Parathyroid adenoma (tissue), 2 donors: ENCODE data around the gene CACNA1S.

Experiments used
- H2AFZ ChIP-seq: fragments of 300-600 bp; sonication (generic); one replicate; pipeline ENCODE4 v1.7.0; 2017; ENCODE audit warnings: antibody characterized with exemption, mild to moderate bottlenecking
- H3K27ac ChIP-seq: fragments of 300-600 bp; sonication (generic); one replicate; pipeline ENCODE4 v1.7.0; 2017
- H3K27me3 ChIP-seq: fragments of 300-600 bp; sonication (generic); one replicate; pipeline ENCODE4 v1.7.0; 2017; ENCODE audit warnings: low read length; ENCODE audit not compliant: control insufficient read depth, insufficient read depth
- H3K36me3 ChIP-seq: fragments of 300-600 bp; sonication (generic); one replicate; pipeline ENCODE4 v1.7.0; 2017; ENCODE audit warnings: low read length; ENCODE audit not compliant: control insufficient read depth, insufficient read depth
- H3K4me1 ChIP-seq: fragments of 300-600 bp; sonication (generic); one replicate; pipeline ENCODE4 v1.7.0; 2017; ENCODE audit warnings: control low read depth
- H3K4me2 ChIP-seq: fragments of 300-600 bp; sonication (generic); one replicate; pipeline ENCODE4 v1.7.0; 2017; ENCODE audit warnings: low read length
- H3K4me3 ChIP-seq: fragments of 300-600 bp; sonication (generic); one replicate; pipeline ENCODE4 v1.7.0; 2017; ENCODE audit warnings: low read depth, low read length
- H3K79me2 ChIP-seq: fragments of 300-600 bp; sonication (generic); one replicate; pipeline ENCODE4 v1.7.0; 2017; ENCODE audit warnings: control low read depth
- H3K9ac ChIP-seq: fragments of 300-600 bp; sonication (generic); one replicate; pipeline ENCODE4 v1.7.0; 2017; ENCODE audit warnings: mild to moderate bottlenecking
- H3K9me3 ChIP-seq: fragments of 300-600 bp; sonication (generic); one replicate; pipeline ENCODE4 v1.7.0; 2017; ENCODE audit warnings: low read length; ENCODE audit not compliant: control insufficient read depth
- CTCF ChIP-seq: fragments of 300-600 bp; sonication (generic); IDR thresholded peaks from one replicate; pipeline ENCODE4 v1.7.0; 2017; ENCODE audit warnings: antibody characterized with exemption, mild to moderate bottlenecking
- donor health status: primary hyperparathyroidism.

The CACNA1S gene

GRCh38 chr1:201038186-201038876 is 73.9 kb downstream of the CACNA1S start:
- no peak overlapping the region for H3K27ac ChIP-seq
- no peak overlapping the region for H2AFZ ChIP-seq
- H3K4me3 ChIP-seq: no peak overlapping the region
- no peaks in the 10 kb centered on the region for H3K36me3 ChIP-seq
- H3K27me3 ChIP-seq: no peaks in the 10 kb centered on the region
- no peak for TF ChIP-seq CTCF
- no peaks in the 10 kb centered on the region for H3K9me3 ChIP-seq
- peaks cover 3% of the 10 kb centered on the region for H3K4me1 ChIP-seq
- H3K9ac ChIP-seq: no peak overlapping the region
- H3K4me2 ChIP-seq: no peak overlapping the region
- no peaks in the 10 kb centered on the region for H3K79me2 ChIP-seq

DNA sequence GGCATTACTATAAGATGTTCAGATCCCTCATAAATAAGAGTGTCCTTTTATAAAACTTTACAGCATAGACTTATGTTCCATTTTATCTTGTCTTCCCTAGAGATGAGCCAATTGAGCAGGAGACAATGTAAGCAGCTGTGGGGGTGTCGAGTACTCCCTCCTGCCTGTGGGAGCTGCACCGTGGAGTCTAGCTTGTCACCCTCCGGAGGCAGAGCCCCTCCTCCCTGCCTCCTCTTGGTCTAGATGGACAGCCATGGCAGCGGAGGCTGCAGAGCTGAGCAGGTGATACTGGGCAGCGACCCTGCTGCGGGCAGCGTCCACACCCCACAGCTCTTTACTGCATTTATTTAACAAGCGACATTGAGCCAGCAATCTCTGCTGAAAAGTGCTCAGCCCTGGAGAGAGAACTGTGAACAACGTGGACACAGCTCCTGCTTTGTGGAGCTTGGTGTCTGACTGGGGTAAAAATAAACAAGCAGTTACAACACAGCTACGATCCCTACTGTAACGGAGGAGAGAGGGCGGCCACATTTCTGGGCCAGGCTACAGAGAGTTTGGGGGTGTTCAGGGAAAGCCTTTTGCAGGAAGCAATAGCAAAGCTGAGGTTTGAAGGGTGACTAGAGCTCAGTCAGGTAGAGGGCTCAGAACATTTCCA is 75.9 kb downstream of the CACNA1S start:
- Histone ChIP-seq H3K27me3 (no peaks in the 10 kb centered on the region), H3K79me2 (no peaks in the 10 kb centered on the region), H3K9ac (no peak overlapping the region), H3K36me3 (no peaks in the 10 kb centered on the region), H3K4me1 (no peaks in the 10 kb centered on the region), H3K9me3 (no peaks in the 10 kb centered on the region), H3K4me3 (no peak overlapping the region), H3K4me2 (no peak overlapping the region), H2AFZ (no peak overlapping the region), H3K27ac (no peak overlapping the region)
- no peak for TF ChIP-seq CTCF

DNA sequence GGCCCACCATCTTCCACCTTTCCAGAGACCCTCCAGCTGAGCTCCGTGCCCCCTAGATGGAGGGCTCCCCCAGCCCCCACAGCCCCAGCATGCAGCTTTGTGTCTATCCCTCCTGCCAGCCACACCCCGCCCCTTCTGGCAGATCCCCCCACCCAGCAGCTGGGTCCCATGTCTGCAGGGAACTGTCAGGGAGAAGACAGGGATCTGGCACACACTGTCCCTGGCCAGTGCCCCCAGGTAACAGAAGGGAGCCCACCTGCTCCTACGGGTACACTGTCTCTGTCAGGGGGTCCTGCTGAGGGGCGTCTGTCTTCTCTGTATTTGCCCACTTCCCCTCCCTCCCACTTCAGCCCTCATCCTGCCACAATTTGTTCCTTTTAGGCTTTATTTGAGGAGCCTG is 77.6 kb downstream of the CACNA1S start:
- Histone ChIP-seq H3K4me3 (no peak overlapping the region), H3K27me3 (no peaks in the 10 kb centered on the region), H2AFZ (no peak overlapping the region), H3K79me2 (no peaks in the 10 kb centered on the region), H3K9me3 (no peaks in the 10 kb centered on the region), H3K36me3 (no peaks in the 10 kb centered on the region), H3K27ac (no peak overlapping the region), H3K4me2 (no peak overlapping the region), H3K4me1 (no peaks in the 10 kb centered on the region), H3K9ac (no peak overlapping the region)
- TF ChIP-seq CTCF: no peak

GRCh38 chr1:201032408-201032807 is 79.8 kb downstream of the CACNA1S start:
- Histone ChIP-seq H3K36me3 (no peaks in the 10 kb centered on the region), H3K4me1 (no peaks in the 10 kb centered on the region), H3K27ac (no peak overlapping the region), H3K4me2 (no peak overlapping the region), H2AFZ (no peak overlapping the region), H3K9ac (no peak overlapping the region), H3K27me3 (no peaks in the 10 kb centered on the region), H3K4me3 (no peak overlapping the region), H3K9me3 (no peaks in the 10 kb centered on the region), H3K79me2 (no peaks in the 10 kb centered on the region)
- no peak for TF ChIP-seq CTCF

GRCh38 chr1:201028461-201028889 is 83.8 kb downstream of the CACNA1S start:
- no peak overlapping the region for H3K9ac ChIP-seq
- no peaks in the 10 kb centered on the region for H3K36me3 ChIP-seq
- no peak overlapping the region for H3K27ac ChIP-seq
- no peak for TF ChIP-seq CTCF
- H2AFZ ChIP-seq: no peak overlapping the region
- H3K27me3 ChIP-seq: no peaks in the 10 kb centered on the region
- H3K4me3 ChIP-seq: no peak overlapping the region
- H3K79me2 ChIP-seq: no peaks in the 10 kb centered on the region
- H3K4me2 ChIP-seq: no peak overlapping the region
- no peaks in the 10 kb centered on the region for H3K9me3 ChIP-seq
- no peaks in the 10 kb centered on the region for H3K4me1 ChIP-seq
